ENCODE data around the gene FMN1.

The FMN1 gene

DNA sequence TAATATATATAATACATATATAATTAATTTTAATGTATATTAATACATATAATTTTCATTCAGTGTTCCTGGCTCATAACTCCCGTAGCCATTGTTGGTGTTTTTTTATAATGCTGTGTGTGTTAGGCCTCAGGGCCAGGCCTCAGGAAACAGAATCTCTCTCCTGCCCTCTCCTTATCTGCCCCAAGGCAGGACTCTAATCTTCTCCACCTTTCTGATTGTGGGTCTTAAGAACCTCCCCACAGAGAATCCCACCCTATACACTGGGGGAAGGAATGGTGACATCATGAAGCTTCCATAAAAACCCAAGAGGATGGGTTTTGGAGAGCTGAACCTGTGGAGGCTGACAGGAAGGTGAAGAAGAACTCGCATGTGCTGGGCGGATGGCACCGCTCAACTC, 4.0 kb upstream of the FMN1 start:
- DNase-seq (ENCODE audit: low spot score): no peak

- no peak for DNase-seq (ENCODE audit: low spot score)
These were observed 3.1 kb upstream of the FMN1 start for GRCh38 chr15:33197636-33198035.

DNA sequence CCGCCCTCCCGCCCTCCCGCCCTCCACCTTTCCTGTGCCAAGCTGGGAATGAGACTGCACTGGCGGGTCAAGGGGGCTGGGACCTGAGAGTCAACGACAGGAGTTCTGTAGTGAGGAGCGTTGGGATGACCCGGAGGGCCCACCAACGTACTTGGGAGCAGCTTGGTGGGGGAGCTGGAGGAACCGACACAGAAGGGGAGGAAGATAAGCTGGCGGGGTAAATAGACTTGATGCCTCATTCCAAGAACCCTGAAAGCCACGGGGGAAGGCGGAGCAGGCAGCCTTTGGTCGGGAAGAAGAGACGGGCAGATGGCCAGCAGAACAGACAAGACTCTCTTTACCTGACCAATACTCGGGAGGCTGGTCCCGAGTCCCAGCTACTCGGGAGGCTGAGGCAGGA, 277 bp downstream of the FMN1 start:
- no peak for DNase-seq (ENCODE audit: low spot score)

- no peak for DNase-seq (ENCODE audit: low spot score)
These were observed 2.9 kb downstream of the FMN1 start for GRCh38 chr15:33191591-33191990.

GRCh38 chr15:33190539-33190938, 4.0 kb downstream of the FMN1 start:
- no peak for DNase-seq (ENCODE audit: low spot score)

- no peak for DNase-seq (ENCODE audit: low spot score)
These were observed 5.8 kb downstream of the FMN1 start for GRCh38 chr15:33188641-33189257.

GRCh38 chr15:33188159-33188558, 6.4 kb downstream of the FMN1 start:
- DNase-seq (ENCODE audit: low spot score): no peak

DNA sequence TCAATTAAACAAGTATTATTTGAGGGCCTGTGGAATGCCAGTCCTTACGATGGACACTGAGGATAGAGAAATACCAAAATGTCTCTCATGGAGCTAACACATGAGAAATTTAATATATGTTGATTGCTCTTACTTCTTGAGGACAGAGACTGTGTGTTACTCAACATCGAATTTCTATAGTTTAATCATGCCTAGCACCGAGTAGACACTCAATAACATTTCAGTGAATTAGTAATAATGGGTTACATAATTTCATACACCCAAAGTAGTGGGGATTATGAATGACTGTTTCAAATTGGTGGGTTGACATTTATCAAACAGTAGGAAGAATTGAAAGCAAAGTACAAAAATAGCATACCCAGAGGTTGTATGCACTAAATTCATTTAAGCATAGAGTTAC, 11.2 kb downstream of the FMN1 start:
- no peak for DNase-seq (ENCODE audit: low spot score)

GRCh38 chr15:33182926-33183325, 11.6 kb downstream of the FMN1 start:
- no peak for DNase-seq (ENCODE audit: low spot score)

DNA sequence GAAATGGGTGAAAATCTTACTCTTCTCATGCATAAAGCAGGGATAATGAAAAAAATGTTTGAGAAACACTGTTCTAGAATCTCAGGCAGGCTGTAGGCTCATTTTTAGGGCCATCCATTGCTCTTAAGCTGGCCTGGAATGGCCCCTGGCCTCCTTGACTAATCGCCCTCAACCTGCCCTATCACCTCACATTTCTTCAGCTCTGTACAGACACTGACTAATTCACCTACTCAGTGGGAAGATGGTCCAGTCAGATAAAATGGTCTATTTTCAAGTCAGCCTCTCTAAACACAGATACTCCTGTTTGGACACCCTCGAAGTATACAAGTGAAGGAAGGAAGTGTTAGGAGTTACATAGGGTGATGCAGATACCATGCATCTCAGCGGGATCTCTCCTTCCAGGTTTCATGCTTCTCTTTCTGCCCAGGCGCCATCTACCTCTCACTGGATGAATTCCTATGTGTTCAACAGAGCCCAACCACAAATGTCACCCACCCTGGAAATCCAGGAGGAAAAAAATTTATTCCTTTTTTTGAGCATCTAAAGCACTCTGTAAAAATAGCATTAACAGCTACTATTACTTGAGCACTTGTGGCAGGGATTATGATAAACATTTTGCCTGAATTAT, 12.1 kb downstream of the FMN1 start:
- DNase-seq (ENCODE audit: low spot score): no peak

- DNase-seq (ENCODE audit: low spot score): no peak
These were observed 14.6 kb downstream of the FMN1 start for GRCh38 chr15:33179874-33180273.

DNA sequence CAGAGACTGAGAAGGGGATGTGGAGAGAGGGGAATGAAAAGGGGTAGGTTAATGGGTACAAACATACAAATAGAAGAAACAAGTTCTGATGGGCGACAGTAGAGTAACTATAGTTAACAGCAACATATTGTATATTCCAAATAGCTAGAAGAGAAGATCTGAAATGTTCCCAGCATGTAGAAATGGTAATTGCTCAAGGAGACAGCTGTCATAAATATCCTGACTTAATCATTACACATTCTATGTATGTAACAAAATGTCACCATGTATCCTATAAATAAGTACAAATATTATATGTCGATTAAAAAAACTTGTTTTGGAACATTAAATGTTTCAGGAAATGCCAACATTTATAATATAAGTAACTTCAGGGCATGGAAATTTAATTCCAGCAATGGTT, 23.3 kb downstream of the FMN1 start:
- no peak for DNase-seq (ENCODE audit: low spot score)

GRCh38 chr15:33169625-33170024, 24.9 kb downstream of the FMN1 start:
- no peak for DNase-seq (ENCODE audit: low spot score)

DNA sequence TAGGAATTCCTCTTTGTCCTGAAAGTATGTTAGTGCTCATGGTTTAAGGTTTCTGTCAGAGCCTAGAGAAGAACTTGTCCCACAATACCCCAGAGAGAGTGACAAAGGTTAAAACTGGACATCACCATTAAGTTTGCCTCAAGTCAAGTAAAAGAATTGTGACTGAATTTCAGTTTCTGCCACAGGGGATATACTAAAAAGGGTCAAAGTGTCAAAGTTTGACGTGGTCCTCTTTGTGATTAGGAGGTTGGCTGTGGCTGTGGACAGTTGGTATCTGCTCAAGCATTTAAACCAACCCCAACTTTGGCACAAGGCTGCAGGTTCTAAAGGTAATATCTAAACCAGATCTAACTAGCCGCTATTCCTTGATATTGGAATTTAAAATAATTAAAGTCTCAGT, 26.1 kb downstream of the FMN1 start:
- DNase-seq (ENCODE audit: low spot score): no peak

DNA sequence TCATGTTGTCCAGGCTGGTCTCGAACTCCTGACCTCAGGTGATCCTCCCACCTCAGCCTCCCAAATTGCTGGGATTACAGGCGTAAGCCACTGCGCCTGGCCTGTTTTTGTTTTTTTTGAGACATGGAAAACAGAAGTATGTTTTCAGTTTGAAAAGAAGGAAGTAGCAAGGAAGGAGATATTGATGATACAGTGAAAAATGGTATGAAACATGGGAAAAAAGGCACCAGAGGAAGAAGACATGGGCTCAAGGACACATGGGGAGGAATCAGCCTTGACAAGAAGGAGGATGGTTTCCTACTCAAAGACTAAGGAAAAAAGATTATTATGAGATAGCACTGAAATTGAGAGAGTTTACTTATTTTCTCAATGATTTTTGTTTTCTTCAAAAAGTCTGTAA, 30.7 kb downstream of the FMN1 start:
- DNase-seq (ENCODE audit: low spot score): no peak

GRCh38 chr15:33161209-33161608, 33.3 kb downstream of the FMN1 start:
- no peak for DNase-seq (ENCODE audit: low spot score)

- DNase-seq (ENCODE audit: low spot score): no peak
These were observed 33.8 kb downstream of the FMN1 start for GRCh38 chr15:33160581-33161165.

GRCh38 chr15:33159726-33160453, 34.6 kb downstream of the FMN1 start:
- no peak for DNase-seq (ENCODE audit: low spot score)

GRCh38 chr15:33158366-33158765, 36.1 kb downstream of the FMN1 start:
- DNase-seq (ENCODE audit: low spot score): no peak

- DNase-seq (ENCODE audit: low spot score): no peak
These were observed 37.0 kb downstream of the FMN1 start for GRCh38 chr15:33157371-33158037.

GRCh38 chr15:33155691-33156420, 38.7 kb downstream of the FMN1 start:
- no peak for DNase-seq (ENCODE audit: low spot score)
